ENCODE results near the gene METTL1.

Gene METTL1

GRCh38 chr12:57755194-57755453 lies 16.8 kb downstream of the METTL1 start:
- Histone ChIP-seq H3K36me3 (peaks cover 39% of the 10 kb centered on the region), H3K27me3 (ENCODE audit: insufficient read depth, low read depth, severe bottlenecking) (no peaks in the 10 kb centered on the region), H3K27ac (peak overlapping the region; percentile 56; the same call in 1 of the 2 replicates), H3K9me3 (ENCODE audit: severe bottlenecking) (no peaks in the 10 kb centered on the region), H3K4me3 (ENCODE audit: low read depth, low read length) (peak overlapping the region; percentile 79)
- DNase-seq = no peak
- TF ChIP-seq CTCF (IDR thresholded peaks at IDR 0.05; ENCODE audit: low read depth, low read length) = no peak

DNA sequence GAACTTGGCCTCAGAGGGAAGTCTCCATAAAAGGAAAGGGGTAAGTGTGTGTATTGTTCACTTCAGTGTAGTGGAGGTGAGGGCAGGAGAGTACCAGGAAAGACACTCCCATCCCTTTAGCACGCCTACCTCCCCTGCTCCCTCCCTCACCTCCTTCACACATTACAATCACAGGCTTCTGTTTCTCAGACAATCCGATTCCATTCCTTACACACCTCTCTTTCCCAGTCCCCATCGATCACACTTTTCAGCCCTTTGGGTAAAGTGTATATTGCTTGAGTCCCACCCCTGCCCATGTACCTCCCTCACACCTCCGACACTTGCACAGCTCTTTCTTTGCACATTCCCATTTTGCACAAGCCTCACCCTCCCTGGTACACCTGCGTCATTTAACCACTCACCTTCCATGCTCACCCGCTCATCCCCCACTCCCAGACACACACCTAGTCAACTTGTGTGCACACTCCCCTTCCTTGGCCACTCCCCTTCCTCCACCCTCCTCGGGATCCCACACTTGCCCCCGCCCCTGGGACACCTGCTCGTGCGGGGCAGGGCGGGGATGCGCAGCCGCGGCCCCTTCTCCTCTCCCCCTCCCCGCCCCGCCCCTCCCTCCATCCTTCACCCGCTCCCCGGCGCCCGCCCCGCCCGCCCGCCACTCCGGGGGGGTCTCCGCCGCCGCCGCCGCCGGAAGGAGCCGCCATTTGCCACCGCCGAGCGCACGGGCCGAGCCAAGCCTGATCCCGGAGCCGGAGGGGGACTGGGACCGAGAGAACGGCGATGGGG lies 17.3 kb downstream of the METTL1 start, which contains the start of gene MARCHF9:
TSS of gene MARCHF9 (plus strand) at position 693 of the 783 bp plus-strand sequence. CDS start 426 bp downstream, outside the sequence.
- peak within 1 kb of the TSS; percentile 56 for H3K27ac ChIP-seq
- H3K27me3 ChIP-seq (ENCODE audit: insufficient read depth, low read depth, severe bottlenecking) = no peaks in the 10 kb centered on the region
- peak; percentile 93 for DNase-seq

DNA sequence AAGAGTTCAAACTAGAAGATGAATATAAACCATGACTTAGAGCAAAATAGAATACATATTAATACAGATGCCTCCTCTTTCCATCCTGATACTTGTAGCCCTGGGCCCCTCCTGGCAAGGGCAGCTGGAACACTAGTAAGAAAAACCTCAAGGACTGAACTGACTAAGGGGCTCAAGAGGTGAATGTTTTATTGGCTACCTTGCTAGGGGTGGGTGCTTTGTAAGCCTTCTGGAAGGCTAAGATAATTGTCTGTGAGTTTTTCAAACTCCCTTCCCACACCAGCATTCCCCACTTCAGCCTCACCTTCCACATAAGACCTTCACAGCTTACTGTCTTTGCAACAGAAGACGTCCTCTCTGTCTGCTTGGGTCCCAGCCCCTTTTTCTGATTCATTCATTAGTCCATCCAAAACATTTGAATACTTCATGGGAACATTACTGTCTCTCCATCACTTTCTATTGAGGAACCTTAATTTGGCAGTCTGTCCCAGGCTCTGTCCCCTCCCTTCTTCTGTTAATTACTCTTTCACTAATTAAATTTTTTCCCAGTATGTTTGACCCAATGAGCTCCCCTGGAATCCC lies 18.1 kb downstream of the METTL1 start:
- H3K4me3 ChIP-seq (ENCODE audit: low read depth, low read length) = no peak overlapping the region; the same call in 1 of the 2 replicates
- H3K27me3 ChIP-seq (ENCODE audit: insufficient read depth, low read depth, severe bottlenecking) = no peaks in the 10 kb centered on the region
- H3K9me3 ChIP-seq (ENCODE audit: severe bottlenecking) = no peaks in the 10 kb centered on the region
- no peak for TF ChIP-seq CTCF (IDR thresholded peaks at IDR 0.05; ENCODE audit: low read depth, low read length)
- DNase-seq = no peak
- peak overlapping the region; percentile 50 for H3K27ac ChIP-seq
- H3K36me3 ChIP-seq = peaks cover 40% of the 10 kb centered on the region

More for the DNA sequence above, 17.3 kb downstream of the METTL1 start, which contains the start of gene MARCHF9:
- H3K4me3 ChIP-seq (ENCODE audit: low read depth, low read length) = peak within 1 kb of the TSS; percentile 79
- H3K9me3 ChIP-seq (ENCODE audit: severe bottlenecking) = no peaks in the 10 kb centered on the region
- no peak for TF ChIP-seq CTCF (IDR thresholded peaks at IDR 0.05; ENCODE audit: low read depth, low read length)
- peaks cover 37% of the 10 kb centered on the region for H3K36me3 ChIP-seq

DNA sequence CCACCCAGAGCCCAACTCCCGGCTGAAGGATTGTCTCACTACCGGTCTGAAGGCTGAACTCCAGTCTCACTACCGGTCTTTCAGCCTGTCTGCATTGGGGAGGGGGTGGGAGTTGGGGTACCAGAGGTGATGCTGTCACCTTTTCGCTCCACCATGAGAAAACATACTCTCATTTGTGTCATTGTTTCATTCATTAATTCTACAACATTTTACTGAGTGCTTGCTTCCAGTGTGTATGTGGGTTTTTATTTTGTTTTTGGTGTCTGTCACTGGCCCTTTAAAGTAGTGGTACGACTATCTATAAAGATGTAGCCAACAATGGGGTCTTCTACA lies 19.3 kb downstream of the METTL1 start:
- DNase-seq = no peak
- peak overlapping the region; percentile 82 for H3K27ac ChIP-seq
- H3K4me3 ChIP-seq (ENCODE audit: low read depth, low read length) = peak overlapping the region; percentile 52
- H3K9me3 ChIP-seq (ENCODE audit: severe bottlenecking) = no peaks in the 10 kb centered on the region
- peaks cover 38% of the 10 kb centered on the region for H3K36me3 ChIP-seq
- TF ChIP-seq CTCF (IDR thresholded peaks at IDR 0.05; ENCODE audit: low read depth, low read length) = no peak
- no peaks in the 10 kb centered on the region for H3K27me3 ChIP-seq (ENCODE audit: insufficient read depth, low read depth, severe bottlenecking)

GRCh38 chr12:57751788-57752667 lies 19.9 kb downstream of the METTL1 start, which contains the start of gene CDK4:
Gene CDK4 (minus strand): TSS chr12:57752310. CDS start chr12:57751717, 593 bp downstream.
- DNase-seq = peak; percentile 100

More at GRCh38 chr12:57751788-57752667, 19.9 kb downstream of the METTL1 start, which contains the start of gene CDK4:
- Histone ChIP-seq H3K27ac (peak within 1 kb of the TSS; percentile 97), H3K27me3 (ENCODE audit: insufficient read depth, low read depth, severe bottlenecking) (no peaks in the 10 kb centered on the region), H3K36me3 (peaks cover 44% of the 10 kb centered on the region), H3K4me3 (ENCODE audit: low read depth, low read length) (peak within 1 kb of the TSS; percentile 80), H3K9me3 (ENCODE audit: severe bottlenecking) (no peaks in the 10 kb centered on the region)
- TF ChIP-seq CTCF (IDR thresholded peaks at IDR 0.05; ENCODE audit: low read depth, low read length) = no peak
